Measurements from ENCODE around the gene SLC25A43.

The SLC25A43 gene

GRCh38 chrX:119406776-119407175, 7.6 kb downstream of the SLC25A43 start (continued):
- TF ChIP-seq ZBTB44 (tag by site-specific recombination; IDR thresholded peaks at IDR 0.05) (no peak), MYNN (tag by site-specific recombination; IDR thresholded peaks at IDR 0.05; ENCODE audit: borderline replicate concordance) (no peak)

DNA sequence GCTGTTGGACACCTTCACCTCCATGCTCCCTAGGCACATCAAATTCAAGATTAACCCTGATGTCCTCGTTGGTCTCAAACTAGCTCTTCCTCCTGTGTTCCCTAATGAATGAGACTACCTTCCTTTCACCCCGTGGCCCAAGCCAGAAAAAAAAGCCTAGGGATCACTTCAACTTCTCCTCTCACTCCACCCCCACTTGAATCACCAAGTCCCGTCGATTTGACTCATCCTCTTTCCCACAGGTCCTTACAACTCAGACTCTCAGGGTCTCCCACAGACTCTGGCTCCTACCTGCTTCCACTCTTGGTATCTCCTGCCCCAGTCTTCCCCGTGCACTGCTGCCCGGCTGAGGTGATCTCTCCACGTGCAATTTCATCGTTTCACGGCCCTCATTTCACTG, 8.5 kb downstream of the SLC25A43 start:
- ChIA-PET CTCF (interaction anchor here (1.2 to 1.5 kb wide), 2 partner anchors 10 to 62 kb away, joined by 3 to 4 read pairs; no protein-coding TSS in a partner anchor), POLR2A (interaction anchor here (0.7 kb wide), 1 partner anchor 170 kb away, joined by 3 read pairs; no protein-coding TSS in a partner anchor)
- Histone ChIP-seq H3K27ac (ENCODE audit: extremely low read depth, low read depth, low read length) (no peak overlapping the region), H3K9me3 (ENCODE audit: control insufficient read depth, insufficient read depth, low read depth, low read length) (no peaks in the 10 kb centered on the region), H3K4me1 (ENCODE audit: control insufficient read depth, insufficient read depth, low read length) (peaks cover 6% of the 10 kb centered on the region; the same call in 1 of the 2 replicates), H3K4me3 (ENCODE audit: low read depth, low read length) (no peak overlapping the region), H3K36me3 (ENCODE audit: control insufficient read depth in 2 of 2, insufficient read depth in 1 of 2, low read length in 2 of 2) (no peaks in the 10 kb centered on the region)
- TF ChIP-seq ZFP41 (tag by site-specific recombination; IDR thresholded peaks at IDR 0.05; ENCODE audit: borderline replicate concordance), result no peak
- no peak for TF ChIP-seq ZBTB48 (tag by site-specific recombination; IDR thresholded peaks at IDR 0.05)
- TF ChIP-seq, protein P1, sequence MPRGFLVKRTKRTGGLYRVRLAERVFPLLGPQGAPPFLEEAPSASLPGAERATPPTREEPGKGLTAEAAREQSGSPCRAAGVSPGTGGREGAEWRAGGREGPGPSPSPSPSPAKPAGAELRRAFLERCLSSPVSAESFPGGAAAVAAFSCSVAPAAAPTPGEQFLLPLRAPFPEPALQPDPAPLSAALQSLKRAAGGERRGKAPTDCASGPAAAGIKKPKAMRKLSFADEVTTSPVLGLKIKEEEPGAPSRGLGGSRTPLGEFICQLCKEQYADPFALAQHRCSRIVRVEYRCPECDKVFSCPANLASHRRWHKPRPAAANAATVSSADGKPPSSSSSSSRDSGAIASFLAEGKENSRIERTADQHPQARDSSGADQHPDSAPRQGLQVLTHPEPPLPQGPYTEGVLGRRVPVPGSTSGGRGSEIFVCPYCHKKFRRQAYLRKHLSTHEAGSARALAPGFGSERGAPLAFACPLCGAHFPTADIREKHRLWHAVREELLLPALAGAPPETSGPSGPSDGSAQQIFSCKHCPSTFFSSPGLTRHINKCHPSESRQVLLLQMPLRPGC (tag by site-specific recombination; IDR thresholded peaks at IDR 0.05), result no peak
- TF ChIP-seq FEZF1 (tag by site-specific recombination; IDR thresholded peaks at IDR 0.05), result no peak
- TF ChIP-seq ZNF292 (tag by site-specific recombination; IDR thresholded peaks at IDR 0.05; ENCODE audit: borderline replicate concordance, low read depth), result no peak
- TF ChIP-seq, protein P2, sequence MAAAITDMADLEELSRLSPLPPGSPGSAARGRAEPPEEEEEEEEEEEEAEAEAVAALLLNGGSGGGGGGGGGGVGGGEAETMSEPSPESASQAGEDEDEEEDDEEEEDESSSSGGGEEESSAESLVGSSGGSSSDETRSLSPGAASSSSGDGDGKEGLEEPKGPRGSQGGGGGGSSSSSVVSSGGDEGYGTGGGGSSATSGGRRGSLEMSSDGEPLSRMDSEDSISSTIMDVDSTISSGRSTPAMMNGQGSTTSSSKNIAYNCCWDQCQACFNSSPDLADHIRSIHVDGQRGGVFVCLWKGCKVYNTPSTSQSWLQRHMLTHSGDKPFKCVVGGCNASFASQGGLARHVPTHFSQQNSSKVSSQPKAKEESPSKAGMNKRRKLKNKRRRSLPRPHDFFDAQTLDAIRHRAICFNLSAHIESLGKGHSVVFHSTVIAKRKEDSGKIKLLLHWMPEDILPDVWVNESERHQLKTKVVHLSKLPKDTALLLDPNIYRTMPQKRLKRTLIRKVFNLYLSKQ (tag by site-specific recombination; IDR thresholded peaks at IDR 0.05; ENCODE audit: borderline replicate concordance), result no peak

DNA sequence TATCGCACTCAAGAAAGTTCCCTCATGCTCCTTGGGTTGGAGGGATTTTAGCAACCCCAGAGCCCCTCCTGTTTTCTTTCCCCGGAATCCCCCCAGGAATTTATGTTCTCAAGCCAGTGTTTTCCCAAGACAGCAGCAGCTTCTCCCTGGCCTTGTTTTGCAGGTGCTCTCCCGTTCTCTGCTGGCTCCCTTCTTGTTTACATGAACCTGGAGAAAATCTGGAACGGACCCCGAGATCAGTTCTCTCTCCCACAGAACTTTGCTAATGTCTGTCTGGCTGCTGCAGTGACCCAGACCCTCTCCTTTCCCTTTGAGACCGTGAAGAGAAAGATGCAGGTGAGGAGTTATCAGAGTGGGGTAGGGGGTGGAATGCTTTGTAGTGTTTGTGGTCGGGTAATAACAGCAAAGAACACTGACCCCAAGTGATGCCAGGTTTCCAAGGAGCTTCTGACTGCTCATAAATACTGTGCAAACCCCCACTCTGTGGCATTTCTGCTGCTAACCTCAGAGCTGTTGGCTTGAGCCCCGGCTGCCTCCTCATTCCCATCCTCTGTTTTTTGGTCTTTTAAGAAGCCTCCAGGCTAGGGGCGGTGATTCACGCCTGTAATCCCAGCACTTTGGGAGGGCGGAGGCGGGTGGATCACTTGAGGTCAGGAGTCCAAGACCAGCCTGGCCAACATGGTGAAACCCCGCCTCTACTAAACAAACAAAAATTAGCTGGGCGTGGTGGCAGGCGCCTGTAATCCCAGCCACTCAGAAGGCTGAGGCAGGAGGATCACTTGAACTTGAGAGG, 11.1 kb downstream of the SLC25A43 start:
- Histone ChIP-seq H3K9me3 (ENCODE audit: control insufficient read depth, insufficient read depth, low read depth, low read length) (no peaks in the 10 kb centered on the region), H3K36me3 (ENCODE audit: control insufficient read depth in 2 of 2, insufficient read depth in 1 of 2, low read length in 2 of 2) (no peaks in the 10 kb centered on the region), H3K4me3 (ENCODE audit: low read depth, low read length) (no peak overlapping the region), H3K4me1 (ENCODE audit: control insufficient read depth, insufficient read depth, low read length) (peaks cover 6% of the 10 kb centered on the region; the same call in 1 of the 2 replicates), H3K27ac (ENCODE audit: extremely low read depth, low read depth, low read length) (peak overlapping the region; percentile 11; the same call in 1 of the 2 replicates)
- ChIA-PET CTCF (no interaction called here), POLR2A (interaction anchor here (1.1 to 1.2 kb wide), 2 partner anchors 17 to 58 kb away, joined by 3 to 4 read pairs; partner anchors contain the start of gene SLC25A5)
- TF ChIP-seq ZNF768 (tag by site-specific recombination; IDR thresholded peaks at IDR 0.05) (no peak), ZNF449 (tag by site-specific recombination; IDR thresholded peaks at IDR 0.05) (peak; percentile 70; the same call in 1 of the 2 replicates), KLF9 (tag by site-specific recombination; IDR thresholded peaks at IDR 0.05; ENCODE audit: low read depth) (peak; percentile 76), MYNN (tag by site-specific recombination; IDR thresholded peaks at IDR 0.05; ENCODE audit: borderline replicate concordance) (no peak), SP3 (tag by site-specific recombination; IDR thresholded peaks at IDR 0.05) (no peak; the same call in 1 of the 2 replicates), GLIS1 (tag by site-specific recombination; IDR thresholded peaks at IDR 0.05) (peak; percentile 28; the same call in 1 of the 2 replicates), EGR2 (tag by site-specific recombination; IDR thresholded peaks at IDR 0.05; ENCODE audit: low read depth) (peak; percentile 86), ZBTB17 (tag by site-specific recombination; IDR thresholded peaks at IDR 0.05) (0 out of 2 replicates have a peak, but pooled peaks have one; percentile 37), REST (tag by site-specific recombination; IDR thresholded peaks at IDR 0.05) (no peak), ZNF157 (tag by site-specific recombination; IDR thresholded peaks at IDR 0.05) (no peak), ZIC2 (tag by site-specific recombination; IDR thresholded peaks at IDR 0.05) (no peak)
- TF ChIP-seq, protein P3, sequence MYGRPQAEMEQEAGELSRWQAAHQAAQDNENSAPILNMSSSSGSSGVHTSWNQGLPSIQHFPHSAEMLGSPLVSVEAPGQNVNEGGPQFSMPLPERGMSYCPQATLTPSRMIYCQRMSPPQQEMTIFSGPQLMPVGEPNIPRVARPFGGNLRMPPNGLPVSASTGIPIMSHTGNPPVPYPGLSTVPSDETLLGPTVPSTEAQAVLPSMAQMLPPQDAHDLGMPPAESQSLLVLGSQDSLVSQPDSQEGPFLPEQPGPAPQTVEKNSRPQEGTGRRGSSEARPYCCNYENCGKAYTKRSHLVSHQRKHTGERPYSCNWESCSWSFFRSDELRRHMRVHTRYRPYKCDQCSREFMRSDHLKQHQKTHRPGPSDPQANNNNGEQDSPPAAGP (tag by site-specific recombination; IDR thresholded peaks at IDR 0.05), result peak; percentile 42; the same call in 1 of the 2 replicates

Measured in HEK293 (cell line).